Stimulated activated CD8-positive, alpha-beta memory T cell treated with anti-CD3 and anti-CD28 coated beads, Interleukin-2, amount 100 ng/mL, for 1 hour (primary cell): ENCODE measurements around the gene MYL2.

Source experiments
- DNase-seq, 2 donors: peaks; one replicate each; pipeline ENCODE4 v3.0.0-alpha.2; 2020; ENCODE audit warnings: low read depth in 2 of 2

Gene MYL2

DNA sequence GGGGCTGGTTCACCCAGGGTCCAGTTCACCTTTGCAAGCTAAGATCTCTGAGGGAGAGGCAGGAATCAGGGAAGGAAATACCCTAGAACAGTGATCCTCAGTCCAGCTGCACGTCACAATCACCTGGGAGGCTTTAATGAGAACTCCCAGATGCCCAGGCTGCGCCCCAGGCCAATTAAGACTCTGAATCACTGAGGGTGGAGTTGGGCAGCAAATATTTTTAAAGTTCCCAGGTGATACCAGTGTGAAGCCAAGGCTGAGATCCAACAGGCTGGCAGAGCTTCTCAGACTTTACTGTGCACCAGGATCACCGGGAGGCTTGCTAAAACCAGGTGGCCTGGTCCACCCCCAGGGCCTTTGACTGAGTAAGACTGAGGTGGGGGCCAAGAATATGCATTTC lies 23.8 kb downstream of the MYL2 start:
- DNase-seq = no peak

DNA sequence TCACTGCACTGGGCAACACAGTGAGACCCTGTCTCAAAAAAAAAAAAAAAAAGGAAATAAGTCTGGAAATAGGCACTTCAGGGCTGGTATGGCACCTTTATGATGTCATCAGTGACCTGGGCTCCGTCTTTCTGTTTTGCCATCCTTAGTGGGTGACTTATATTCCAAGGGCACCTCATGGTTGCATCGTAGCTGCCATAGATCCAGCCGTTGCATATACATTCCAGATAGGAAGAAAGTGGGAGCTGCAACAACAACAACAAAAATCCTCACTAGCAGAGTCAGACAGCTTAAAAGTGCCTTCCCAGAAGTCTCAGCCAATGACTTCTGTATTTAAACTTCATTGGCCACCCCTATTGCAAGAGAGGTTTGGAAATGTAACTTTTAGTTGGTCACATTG lies 26.4 kb downstream of the MYL2 start:
- no peak for DNase-seq

DNA sequence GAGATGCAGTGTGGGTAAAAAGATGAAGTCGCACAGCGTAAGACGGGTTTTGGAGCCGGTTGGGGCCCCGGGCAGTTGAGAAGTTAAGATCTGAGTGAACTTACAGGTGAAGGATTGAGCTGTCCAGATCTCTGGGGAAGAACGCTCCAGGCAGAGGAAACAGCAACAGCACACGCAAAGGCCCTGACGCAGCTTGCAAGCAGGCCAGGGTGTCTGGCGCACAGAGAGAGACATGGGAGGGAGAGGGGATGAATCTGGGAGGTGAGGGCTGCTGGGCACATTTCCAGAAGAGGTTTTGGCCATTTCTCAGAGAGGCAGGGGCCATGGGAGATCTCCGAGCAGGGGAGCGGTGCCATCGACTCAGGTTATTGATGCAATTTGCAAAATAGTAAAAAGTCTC lies 31.0 kb downstream of the MYL2 start:
- DNase-seq = no peak

DNA sequence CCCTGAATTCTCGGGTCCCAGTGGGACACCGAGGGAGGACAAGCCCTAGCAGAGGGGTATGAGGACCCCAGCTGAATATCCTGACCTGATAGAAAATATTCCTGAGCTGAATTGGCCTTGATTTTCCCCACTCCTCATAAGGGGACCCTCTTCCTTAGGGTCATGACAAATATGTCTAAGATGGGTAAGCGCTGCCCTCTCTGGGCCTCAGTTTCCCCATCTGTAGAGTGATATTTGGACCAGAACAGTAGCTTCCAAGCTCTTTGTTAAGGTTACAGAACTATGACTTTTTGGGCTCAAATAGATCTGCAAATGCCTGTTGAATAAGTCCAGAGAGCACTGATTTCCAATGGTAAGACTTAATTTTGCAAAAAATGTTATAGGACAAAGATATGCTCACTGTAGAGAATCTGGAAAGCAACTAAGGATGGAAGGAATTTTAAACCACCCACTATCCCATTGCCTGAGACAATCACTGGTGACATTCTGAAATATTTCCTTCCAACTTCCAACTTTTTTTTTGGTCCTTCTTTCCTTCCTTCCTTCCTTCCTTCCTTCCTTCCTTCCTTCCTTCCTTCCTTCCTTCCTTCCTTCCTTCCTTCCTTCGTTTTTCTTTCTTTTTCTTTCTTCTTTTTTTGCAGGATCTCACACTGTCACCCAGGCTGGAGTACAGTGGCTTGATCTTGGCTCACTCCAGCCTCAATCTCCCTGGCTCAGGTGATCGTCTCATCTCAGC lies 32.0 kb downstream of the MYL2 start:
- no peak for DNase-seq

DNA sequence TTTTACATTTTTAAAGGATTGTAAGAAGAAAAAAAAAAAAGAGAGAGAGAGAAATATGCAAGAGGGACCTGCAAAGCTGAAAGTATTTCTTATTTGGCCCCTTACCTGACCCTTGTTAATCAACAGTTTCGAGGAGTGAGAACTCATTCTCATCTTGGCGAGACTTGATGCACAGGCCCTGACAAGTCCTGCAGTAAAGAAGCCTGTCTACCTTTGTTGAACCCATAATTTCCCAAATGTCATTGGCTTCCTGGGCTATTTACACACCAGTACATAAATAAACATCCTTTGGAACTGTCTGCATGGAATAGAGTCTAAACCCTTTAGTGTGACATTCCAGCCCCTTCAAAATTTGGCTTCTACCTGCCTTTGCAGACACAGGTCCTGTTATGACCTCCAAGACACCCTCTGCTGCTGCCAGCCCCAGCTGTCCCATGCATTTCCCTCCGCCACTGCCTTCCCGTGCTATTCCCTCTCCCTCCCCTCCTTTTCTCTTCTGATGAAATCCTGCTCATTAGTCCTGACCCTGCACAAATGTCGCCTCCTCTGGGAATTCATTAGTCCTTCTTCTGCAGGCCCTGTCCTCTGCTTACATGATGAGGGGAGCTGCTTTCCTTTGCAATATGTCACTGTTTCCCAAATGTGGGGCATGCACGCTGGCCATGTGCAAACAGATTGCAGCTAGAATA lies 35.1 kb downstream of the MYL2 start:
- DNase-seq = no peak

DNA sequence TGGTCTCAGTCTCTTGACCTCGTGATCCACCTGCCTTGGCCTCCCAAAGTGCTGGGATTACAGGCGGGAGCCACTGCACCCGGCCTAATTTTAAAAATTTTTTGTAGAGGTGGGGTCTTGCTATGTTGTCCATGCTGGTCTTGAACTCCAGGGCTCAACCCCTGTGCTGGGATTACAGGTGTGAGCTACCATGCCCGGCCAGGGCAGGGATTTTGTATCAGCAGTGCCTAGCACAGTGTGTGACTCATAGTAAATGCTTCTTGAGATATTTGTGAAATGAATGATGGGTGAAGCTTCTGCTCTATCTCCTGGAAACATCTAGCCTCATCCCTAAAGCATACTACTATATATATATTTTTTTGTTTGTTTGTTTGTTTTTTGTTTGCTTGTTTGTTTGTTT lies 37.1 kb downstream of the MYL2 start:
- no peak for DNase-seq

DNA sequence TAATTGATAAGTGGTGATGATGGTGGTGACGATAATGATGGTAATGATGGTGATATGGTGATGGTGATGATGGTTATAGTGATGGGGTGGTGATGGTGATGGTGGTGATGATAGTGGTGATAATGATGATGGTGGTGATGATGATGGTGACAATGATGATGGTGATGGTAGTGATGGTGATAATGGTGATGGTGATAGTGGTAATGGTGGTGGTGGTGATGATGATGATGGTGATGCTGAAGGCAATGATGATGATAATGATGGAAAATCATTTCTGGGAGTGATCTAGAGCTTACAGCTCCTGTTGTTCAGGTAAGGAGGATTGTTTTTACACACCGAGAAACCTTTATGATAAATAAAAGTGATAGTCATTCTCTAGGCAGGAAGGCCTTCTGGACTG lies 39.7 kb downstream of the MYL2 start:
- DNase-seq = no peak

DNA sequence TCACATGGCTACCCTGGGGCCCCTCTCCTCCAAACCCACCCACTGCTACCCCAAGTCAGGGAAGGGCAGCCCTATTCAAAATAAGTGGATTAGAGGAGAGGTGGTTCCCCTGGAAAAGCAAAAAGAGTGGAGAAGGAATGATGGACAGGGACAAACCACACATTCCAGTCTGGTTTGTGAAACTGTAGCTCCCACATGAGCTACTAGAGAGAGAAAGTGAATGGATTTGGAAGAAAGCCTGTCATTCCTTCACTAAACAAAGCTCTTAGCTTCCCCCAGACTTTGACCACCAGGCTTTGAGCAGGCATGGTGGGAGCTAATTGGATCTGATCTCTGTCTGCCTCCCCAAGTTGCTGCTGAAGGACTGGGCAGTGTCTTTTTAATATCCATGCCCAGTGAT lies 45.6 kb downstream of the MYL2 start:
- no peak for DNase-seq

DNA sequence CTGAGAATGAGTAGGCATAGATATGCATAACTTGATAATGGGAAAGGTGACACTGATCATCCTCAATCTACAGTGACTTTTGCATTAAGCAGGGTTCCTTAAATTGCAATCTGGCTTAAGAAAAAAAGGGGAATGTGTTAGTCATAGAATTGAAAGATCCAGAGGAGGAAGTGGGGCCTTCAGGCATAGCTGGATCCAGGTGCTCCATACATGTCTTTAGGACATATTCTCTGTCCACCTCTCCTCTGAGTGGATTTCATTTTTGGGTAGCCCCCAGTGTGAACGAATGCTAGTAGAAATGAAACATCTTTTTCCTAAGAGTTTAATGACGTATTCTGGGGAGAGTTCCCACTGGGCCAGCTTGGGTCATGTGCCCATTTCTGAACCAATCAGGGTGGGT lies 46.0 kb downstream of the MYL2 start:
- no peak for DNase-seq

DNA sequence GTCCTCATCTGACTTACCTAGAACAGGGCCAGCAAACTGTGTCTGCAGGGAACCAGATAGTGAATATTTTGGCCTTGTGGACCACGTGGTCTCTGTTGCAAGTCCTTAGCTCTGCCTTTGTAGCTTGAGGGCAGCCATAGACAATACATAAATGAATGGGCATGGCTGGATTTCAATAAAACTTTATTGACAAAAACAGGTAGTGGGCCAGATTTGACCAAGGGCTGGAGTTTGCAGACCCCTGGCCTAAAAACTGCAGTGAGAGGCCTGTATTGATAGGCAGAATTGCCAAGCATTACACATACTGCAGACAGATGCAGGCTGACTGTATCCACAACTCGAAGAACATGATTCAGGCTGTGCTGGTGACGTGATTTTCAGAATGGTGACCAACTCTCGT lies 48.3 kb downstream of the MYL2 start:
- no peak for DNase-seq

DNA sequence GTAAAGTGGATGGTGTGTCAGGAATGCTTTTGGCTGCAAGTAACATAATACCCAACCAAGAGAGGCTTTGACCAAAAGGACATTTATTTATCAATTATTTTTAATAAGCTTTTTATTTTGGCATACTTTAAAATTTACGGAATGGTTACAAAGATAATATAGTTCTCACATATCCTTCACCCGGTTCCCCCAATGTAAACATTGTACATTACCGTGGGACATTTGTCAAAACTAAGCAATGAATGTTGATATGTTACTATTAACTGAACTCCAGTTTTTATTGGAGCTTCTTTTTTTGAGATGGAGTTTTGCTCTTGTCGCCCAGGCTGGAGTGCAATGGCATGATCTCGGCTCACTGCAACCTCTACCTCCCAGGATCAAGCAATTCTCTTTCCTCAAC lies 50.6 kb downstream of the MYL2 start:
- DNase-seq = no peak

DNA sequence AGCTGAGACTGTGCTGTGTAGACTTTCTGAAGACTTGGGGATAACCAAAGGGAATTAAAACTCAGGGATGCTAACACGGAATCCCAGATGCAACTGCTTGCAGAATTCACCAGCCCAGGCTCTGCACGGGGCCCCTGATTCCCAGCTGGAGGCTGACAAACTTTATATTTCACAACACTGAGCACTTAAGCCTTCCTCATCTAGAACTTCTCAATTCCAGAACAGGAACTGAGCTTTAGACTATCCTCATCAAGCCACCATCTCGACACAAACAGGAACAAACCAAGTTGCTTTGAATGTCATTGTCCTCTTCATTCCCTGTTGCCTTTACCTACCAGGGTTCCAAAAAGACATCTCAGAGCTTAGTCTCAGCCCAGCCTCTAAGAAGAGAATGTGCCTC lies 51.4 kb downstream of the MYL2 start:
- no peak for DNase-seq

DNA sequence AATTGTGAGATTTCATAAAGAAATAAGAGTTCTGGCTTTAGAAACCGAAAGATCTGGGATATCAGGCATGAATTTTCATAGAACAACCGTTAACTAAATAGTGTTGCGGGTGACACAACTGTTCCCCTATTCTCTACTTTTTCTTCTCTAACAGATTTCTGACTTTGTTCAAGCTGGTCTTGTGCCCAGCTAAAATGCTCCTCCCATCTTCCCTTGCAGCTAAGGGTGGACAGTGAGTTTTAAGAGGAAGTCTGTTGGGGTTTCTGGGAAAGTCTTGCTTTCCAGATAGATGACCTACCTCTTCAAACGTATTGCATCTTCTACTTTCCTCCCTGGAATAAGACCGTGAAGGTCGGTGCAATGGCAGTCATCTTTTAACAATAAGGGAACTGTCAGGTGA lies 54.9 kb downstream of the MYL2 start:
- DNase-seq = no peak

DNA sequence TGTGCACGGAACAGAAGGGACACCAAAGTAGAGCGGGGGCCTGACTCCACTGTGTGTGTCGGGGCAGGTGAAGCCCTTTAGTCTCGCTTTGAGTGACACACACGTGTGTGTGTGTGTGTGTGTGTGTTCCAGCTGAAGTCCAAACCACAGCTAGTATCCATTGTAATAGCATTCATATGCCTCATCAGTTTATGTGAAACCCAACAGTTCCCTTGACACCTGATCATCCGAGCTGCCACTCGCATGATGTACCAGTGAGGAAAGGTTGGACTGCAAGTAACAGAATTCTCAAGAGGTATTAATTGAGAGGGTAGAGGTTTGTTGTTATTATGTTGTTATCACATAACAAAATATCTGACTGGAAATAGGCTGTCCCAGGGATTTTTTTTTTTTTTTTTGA lies 57.2 kb downstream of the MYL2 start:
- DNase-seq = no peak

DNA sequence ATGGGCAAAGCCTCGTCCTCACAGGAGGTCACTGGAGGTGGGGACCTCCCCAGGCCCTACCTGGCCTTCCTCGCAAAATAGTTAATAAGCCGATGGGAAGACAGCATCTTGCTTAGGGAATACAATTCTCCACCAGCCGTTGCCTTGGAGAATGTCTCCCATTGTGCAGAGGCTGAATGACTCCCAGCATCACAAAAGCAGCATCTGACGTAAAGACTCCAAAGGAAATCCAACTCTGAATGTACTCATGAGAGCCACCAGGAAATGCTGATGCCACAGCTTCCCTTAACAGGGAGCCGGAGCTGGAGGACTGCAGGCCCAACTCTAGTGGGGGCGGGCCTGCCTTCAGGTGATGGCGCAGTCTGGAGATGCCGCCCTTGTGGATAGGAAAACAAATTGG lies 58.0 kb downstream of the MYL2 start:
- no peak for DNase-seq

DNA sequence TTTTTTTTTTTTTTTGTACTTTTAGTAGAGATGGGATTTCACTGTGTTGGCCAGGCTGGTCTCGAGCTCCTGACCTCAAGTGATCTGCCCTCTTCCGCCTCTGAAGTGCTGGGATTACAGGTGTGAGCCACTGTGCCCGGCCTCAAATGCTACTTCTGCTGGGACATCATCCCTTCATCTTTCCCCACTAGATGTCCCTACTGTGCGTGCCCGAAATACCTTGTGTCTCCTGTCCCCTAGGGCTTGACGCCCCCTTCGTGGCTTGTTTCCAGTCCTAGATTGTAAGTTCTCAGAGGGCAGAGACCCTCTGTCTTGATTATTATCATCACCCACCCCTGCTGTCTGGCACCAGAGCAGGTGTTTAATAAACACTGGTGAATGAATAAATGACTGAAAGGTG lies 58.6 kb downstream of the MYL2 start:
- DNase-seq = no peak
